Mucosa of rectum (tissue), 2 donors: ENCODE measurements around the gene KCNJ12.
A peak's percentile ranks its signal among the peaks of the same experiment; 100 is the strongest.
"Not testable (repeated sequence)": the region's sequence is repeated elsewhere in the genome, so short reads cannot be mapped to it uniquely, and the experiment has no call there.

Experiments
- H3K27ac ChIP-seq, 2 donors: one replicate each; pipeline ENCODE4 v1.7.0; 2013; ENCODE audit warnings: inconsistent platforms in 2 of 2, low read depth in 2 of 2, low read length in 2 of 2
- H3K27me3 ChIP-seq, 2 donors: one replicate each; pipeline ENCODE4 v1.7.0; 2013; ENCODE audit warnings: low read length in 2 of 2; ENCODE audit not compliant: control insufficient read depth in 2 of 2, insufficient read depth in 2 of 2
- H3K36me3 ChIP-seq, 2 donors: one replicate each; pipeline ENCODE4 v1.7.0; 2013; ENCODE audit warnings: low read length in 2 of 2; ENCODE audit not compliant: control insufficient read depth in 2 of 2, insufficient read depth in 2 of 2
- H3K4me1 ChIP-seq, 2 donors: one replicate each; pipeline ENCODE4 v1.7.0; 2013; ENCODE audit warnings: low read length in 2 of 2, mild to moderate bottlenecking in 1 of 2; ENCODE audit not compliant: control insufficient read depth in 2 of 2, insufficient read depth in 2 of 2
- H3K4me3 ChIP-seq, 2 donors: one replicate each; pipeline ENCODE4 v1.7.0; 2013; ENCODE audit warnings: low read length in 2 of 2
- H3K9ac ChIP-seq, 2 donors: one replicate each; pipeline ENCODE4 v1.7.0; 2013; ENCODE audit warnings: low read length in 2 of 2, low read depth in 1 of 2, mild to moderate bottlenecking in 1 of 2
- H3K9me3 ChIP-seq, 2 donors: one replicate each; pipeline ENCODE4 v1.7.0; 2013; ENCODE audit warnings: low read length in 2 of 2; ENCODE audit not compliant: control insufficient read depth in 2 of 2
- donor health status: healthy.
- donor health status: Normal muscosa, but diverticular disease.

The KCNJ12 gene

DNA sequence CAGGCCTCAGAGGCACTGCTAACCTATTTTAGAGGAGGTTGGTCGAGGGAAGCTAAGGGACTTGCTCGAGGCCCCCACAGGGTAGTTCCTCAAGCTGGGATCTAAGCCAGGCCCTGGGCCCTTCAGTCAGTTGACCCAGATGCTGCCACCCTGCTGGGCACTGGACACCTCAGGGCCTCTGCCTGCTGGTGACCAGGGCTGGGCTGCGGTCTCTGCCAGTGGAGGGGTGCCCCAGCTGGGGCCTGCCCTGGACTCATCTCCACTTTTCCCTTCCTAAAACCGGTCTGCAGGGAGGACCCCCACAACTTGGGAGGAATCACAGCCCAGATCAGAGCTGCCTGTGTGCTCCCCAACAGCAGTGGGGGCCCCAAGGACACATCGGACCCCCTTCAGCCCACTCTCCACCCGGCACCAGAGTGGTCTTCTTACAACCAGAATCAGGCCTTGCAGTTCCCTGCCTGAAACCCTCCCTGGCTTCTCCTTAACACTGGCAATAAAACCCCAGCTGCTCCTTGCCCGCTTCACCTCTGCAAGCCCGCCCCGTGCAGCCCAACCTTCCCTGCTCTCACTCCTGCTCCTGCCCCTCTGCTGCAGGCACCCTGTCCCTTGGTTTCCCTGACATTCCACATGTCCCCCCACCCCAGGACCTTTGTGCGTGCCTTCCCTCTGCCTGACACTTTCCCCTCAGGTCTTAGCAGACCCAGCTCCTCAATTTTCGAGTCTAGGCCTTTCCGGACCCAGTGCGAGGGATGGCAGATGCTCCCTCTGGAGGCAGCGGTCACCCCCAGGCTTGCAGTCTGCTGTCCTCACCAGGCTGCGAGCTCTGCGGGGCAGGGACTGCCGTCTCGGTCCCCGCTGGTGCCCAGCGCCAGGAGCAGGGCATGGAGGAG lies 45.5 kb downstream of the KCNJ12 start:
- peak overlapping the region in 1 of 2 donors; percentile 22 for H3K27ac ChIP-seq
- H3K4me1 ChIP-seq, result peaks cover 7 to 14% of the 10 kb centered on the region in 2 donors
- not testable (repeated sequence) for H3K9ac ChIP-seq, H3K27me3 ChIP-seq, H3K9me3 ChIP-seq, H3K36me3 ChIP-seq, H3K4me3 ChIP-seq

DNA sequence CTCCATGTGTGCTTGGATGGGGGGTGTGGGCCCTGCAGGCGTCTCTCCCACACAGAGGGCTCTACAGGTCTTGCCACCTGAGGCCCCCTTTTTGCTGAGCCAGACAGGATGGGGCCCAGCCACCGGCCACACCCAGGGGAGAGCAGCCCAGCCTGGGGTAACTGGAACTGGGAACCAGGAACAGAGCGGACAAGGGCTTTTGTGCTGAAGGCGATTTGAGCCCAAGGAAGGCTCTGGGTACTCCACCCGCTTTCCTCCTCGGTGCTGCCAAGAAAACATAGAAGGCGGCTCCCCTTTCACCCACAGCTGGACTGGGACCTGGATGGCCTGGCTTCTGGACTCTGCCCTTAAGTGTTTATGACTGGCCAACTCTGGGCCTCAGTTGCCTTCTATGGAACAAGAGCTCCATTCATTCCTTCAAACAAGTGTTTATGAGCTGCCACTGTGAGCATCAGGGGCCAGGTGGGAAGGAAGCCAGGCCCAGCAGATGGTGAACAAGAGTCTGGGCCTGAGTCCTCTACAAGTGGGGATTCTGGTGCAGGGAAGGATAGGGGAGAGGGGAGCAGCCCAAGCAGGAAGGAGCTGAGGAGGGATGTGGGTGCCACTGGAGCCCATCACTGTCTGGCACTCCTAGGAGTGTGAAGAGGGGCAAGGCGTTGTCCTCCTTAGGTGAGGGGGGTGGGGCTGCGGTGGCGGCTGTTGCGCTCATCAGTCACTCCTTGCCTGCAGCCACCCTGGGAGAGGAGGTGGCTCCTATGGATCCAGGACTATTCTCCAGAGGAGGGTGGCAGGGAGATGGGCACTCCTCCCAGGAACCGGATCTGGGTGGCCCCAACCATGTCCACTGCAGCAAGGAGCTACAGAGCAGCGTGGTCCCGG lies 46.4 kb downstream of the KCNJ12 start:
- not testable (repeated sequence) for H3K9me3 ChIP-seq, H3K4me3 ChIP-seq, H3K36me3 ChIP-seq, H3K27me3 ChIP-seq, H3K9ac ChIP-seq
- Histone ChIP-seq H3K27ac (peak overlapping the region in 1 of 2 donors; percentile 22), H3K4me1 (peaks cover 7 to 11% of the 10 kb centered on the region in 2 donors)

DNA sequence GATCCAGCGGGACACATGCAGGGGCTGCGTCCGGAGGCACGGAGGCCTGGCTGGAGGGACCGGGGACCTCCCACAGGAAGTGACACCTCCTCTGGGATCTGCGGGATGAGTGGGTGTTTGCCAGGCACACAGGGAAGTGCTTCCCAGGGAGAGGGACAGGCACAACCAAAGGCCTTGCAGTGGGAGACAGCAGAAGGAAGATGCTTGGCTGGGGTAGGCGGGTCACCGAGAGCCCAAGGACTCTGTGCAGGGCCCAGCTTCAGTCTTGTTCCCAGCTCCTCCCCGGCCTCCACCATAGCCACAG lies 47.0 kb downstream of the KCNJ12 start:
- not testable (repeated sequence) for H3K27me3 ChIP-seq, H3K9ac ChIP-seq, H3K9me3 ChIP-seq, H3K4me3 ChIP-seq, H3K36me3 ChIP-seq, H3K4me1 ChIP-seq, H3K27ac ChIP-seq

DNA sequence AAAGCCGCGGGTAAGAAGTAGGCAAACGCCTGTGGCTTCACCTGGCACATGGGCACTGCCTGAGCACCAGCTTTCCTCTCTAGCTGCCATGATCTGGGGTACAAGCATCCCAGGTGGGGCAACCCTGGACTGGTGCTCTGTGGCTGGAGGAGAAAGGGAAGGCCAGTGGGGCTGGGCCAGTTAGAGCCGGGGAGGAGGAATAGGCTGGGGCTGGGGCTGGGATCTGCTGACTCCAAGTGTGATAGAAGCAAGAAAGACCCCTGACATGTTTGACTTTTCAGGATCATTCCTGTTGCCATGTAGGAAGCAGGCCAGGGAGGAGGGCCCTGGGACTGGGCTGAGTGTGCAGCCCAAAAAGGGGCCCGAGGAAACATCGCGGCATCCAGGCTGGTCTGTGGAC lies 48.5 kb downstream of the KCNJ12 start:
- H3K9me3 ChIP-seq, H3K36me3 ChIP-seq, H3K27ac ChIP-seq, H3K27me3 ChIP-seq, H3K4me3 ChIP-seq, H3K9ac ChIP-seq, H3K4me1 ChIP-seq: not testable (repeated sequence)

DNA sequence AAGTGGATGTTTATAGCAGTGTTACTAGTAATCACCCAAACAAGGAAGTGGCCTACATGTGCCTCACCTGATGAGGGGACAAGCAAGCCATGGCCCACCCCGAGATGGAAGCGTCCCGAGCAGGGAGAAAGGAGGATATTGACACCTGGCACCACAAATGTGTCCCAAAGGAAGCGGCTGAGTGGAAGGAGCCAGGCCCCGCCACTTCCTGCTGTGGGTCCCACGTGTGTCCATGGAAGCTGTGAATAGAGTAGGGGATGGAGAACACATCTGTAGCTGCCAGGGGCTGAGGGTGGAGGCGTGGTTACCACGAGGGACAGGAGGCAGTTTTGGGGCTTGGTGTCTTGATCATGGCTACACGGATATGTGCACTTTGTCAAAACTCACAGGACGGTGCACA lies 49.2 kb downstream of the KCNJ12 start:
- no peaks in the 10 kb centered on the region for H3K36me3 ChIP-seq
- no peak overlapping the region for H3K27ac ChIP-seq
- peaks cover 7 to 8% of the 10 kb centered on the region in 2 donors for H3K4me1 ChIP-seq
- no peaks in the 10 kb centered on the region for H3K9me3 ChIP-seq
- no peaks in the 10 kb centered on the region for H3K27me3 ChIP-seq
- no peak overlapping the region for H3K9ac ChIP-seq
- H3K4me3 ChIP-seq, result no peak overlapping the region

DNA sequence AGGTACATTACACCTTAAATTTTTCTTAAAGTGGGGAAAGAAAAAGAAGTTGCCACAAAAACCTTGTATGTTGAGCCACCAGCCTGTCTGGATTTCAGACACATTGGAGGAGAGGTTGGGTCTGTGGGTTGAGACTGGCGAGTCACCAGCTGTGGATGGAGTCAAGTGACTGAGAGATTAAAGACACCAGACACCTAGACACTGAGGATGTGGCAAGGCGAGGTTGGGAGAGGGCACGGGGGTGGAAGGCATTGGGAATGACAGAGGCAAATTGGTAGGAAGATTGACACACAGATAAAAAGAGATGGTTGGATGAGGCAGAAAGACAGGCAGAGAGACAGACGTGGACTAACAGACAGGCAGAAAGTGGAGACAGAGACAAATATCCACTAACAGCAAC lies 49.6 kb downstream of the KCNJ12 start:
- Histone ChIP-seq H3K4me3 (no peak overlapping the region), H3K27ac (no peak overlapping the region), H3K9ac (no peak overlapping the region)

DNA sequence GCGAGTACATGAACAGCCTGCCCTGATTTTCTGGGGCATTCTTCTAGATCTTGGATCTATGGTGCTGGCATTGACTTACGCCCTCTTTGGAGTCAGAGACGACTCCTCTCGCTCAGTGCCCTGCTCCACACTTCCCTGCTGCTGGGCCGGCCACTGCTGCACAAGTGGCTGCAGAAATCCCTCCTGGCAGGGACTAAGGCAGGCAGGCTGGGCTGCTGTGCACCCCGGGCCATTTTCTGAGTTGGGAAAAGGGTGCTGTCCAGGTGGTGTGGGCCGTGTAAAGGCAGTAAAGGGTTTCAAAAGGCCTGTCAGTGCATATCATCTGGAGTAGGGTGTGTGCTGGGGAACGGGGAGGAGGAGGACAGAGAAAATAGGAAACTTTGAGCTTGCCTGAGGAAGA lies 50.1 kb downstream of the KCNJ12 start:
- H3K9ac ChIP-seq, H3K36me3 ChIP-seq, H3K4me1 ChIP-seq, H3K27ac ChIP-seq, H3K4me3 ChIP-seq, H3K9me3 ChIP-seq, H3K27me3 ChIP-seq: not testable (repeated sequence)

More for the DNA sequence above, 49.6 kb downstream of the KCNJ12 start:
- Histone ChIP-seq H3K27me3 (no peaks in the 10 kb centered on the region), H3K4me1 (peaks cover 7 to 8% of the 10 kb centered on the region in 2 donors), H3K36me3 (no peaks in the 10 kb centered on the region), H3K9me3 (no peaks in the 10 kb centered on the region)

DNA sequence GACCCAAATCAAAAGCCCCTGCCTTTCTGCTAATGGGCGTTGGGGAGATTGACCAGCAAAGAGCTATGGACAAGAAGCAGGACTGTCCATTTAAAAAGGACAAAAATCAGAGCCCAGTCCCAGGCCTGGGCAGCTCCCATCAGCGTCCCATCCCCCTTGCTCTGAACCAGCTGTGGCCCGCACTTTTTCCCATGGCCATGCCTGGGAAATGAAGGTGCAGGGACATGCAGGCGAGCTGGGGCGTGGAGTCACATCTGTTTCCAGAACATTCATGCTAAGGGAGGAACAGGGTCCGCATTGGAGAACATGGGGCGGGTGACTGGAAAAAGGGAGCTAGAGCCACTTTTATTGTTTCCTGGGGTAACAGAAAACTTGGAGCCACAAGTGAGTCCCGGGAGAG lies 50.7 kb downstream of the KCNJ12 start:
- H3K9ac ChIP-seq, H3K9me3 ChIP-seq, H3K4me1 ChIP-seq, H3K27ac ChIP-seq, H3K27me3 ChIP-seq, H3K36me3 ChIP-seq, H3K4me3 ChIP-seq: not testable (repeated sequence)

DNA sequence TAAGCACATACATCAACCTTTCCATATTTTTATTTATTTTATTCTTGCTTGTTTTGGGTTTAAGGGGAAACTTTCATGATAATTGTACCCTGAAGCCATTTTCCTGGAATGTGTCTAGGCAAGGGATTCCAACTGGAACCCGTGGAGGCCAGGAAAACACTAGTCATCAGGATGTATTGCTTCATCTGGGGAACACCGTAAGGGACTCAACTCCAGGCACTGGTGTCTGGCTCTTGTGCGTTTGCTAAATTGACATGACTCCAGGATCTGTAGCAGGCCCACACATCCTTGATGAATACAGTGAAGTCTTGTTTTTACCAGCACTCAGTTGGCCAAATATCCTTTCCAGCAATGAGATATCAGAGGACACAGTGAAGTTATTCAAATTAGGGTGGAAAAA lies 51.6 kb downstream of the KCNJ12 start:
- H3K36me3 ChIP-seq, H3K27ac ChIP-seq, H3K4me3 ChIP-seq, H3K4me1 ChIP-seq, H3K27me3 ChIP-seq, H3K9me3 ChIP-seq, H3K9ac ChIP-seq: not testable (repeated sequence)

DNA sequence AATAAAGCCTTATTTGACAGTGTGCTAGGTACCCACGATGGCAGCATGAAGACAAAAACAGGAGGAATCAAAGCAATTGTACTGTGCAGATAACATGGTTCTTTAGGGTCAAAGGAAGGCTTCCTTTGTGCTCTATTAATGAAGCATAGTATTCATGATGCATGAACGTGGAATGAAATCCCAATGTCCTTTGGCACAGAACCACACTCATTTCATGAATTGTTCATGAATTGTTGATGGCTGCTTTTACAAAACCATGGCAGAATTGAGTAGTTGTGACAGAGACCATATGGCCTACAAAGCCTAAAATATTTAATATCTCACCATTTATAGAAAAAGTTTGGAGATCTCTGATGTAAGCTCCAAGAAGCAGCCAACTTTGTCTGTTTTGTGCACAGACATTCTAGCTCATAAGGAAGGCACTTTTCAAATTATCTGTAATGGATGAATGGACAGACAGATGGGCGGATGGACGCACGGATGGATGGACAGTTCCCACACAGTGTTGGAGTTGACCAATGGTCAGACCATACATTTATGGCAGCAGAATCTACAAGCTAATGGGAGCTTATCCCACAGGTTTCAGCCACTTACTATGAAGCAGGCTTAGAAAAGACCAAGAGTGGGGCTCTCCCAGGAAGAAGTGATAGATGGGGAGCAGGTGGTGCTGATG lies 52.7 kb downstream of the KCNJ12 start:
- H3K27ac ChIP-seq, H3K27me3 ChIP-seq, H3K9me3 ChIP-seq, H3K4me1 ChIP-seq, H3K9ac ChIP-seq, H3K4me3 ChIP-seq, H3K36me3 ChIP-seq: not testable (repeated sequence)
